Sigmoid colon (tissue), 7 donors: ENCODE measurements around the gene MUC3A. TPM values are rescaled to one million over a fixed set of nuclear protein-coding genes. Genes with fewer than 3 reads are reported as not detected.

Experiments used
- DNase-seq: peaks from one replicate; pipeline ENCODE4 v3.0.0-alpha.2; 2019
- H3K27ac ChIP-seq, 4 donors: fragments of 200-600 bp; sonication (generic); one replicate each; pipeline ENCODE4 v1.5.1; 2016 to 2019; ENCODE audit warnings: mild to moderate bottlenecking in 1 of 4
- H3K27me3 ChIP-seq, 3 donors: fragments of 200-600 bp; sonication (generic); one replicate each; pipeline ENCODE4 v1.5.1; 2019; ENCODE audit warnings: mild to moderate bottlenecking in 1 of 3
- H3K36me3 ChIP-seq, 4 donors: fragments of 200-600 bp; sonication (generic); one replicate each; pipeline ENCODE4 v1.5.1; 2016 to 2019
- H3K4me1 ChIP-seq, 4 donors: fragments of 200-600 bp; sonication (generic); one replicate each; pipeline ENCODE4 v1.5.1; 2017 to 2019
- H3K4me3 ChIP-seq, 4 donors: fragments of 200-600 bp; sonication (generic); one replicate each; pipeline ENCODE4 v1.5.1; 2017 to 2019; ENCODE audit warnings: mild to moderate bottlenecking in 2 of 4, moderate library complexity in 1 of 4
- H3K9me3 ChIP-seq, 4 donors: fragments of 200-600 bp in 3 of 4; sonication (generic) in 3 of 4; one replicate each; pipeline versions ENCODE4 v1.5.1 to v1.6.1; 2013 to 2019
- EP300 ChIP-seq, 4 donors: sonication (generic); formaldehyde crosslinking; IDR thresholded peaks; one replicate each; pipeline ENCODE4 v1.6.1; 2017; ENCODE audit warnings: antibody characterized with exemption in 4 of 4
- POLR2A ChIP-seq, 2 donors: fragments of 450-650 bp; IDR thresholded peaks; one replicate each; pipeline ENCODE4 v1.6.1; 2016; ENCODE audit warnings: antibody characterized with exemption in 2 of 2, mild to moderate bottlenecking in 2 of 2, moderate library complexity in 2 of 2
- POLR2AphosphoS5 ChIP-seq, 4 donors: sonication (generic); formaldehyde crosslinking; IDR thresholded peaks; one replicate each; pipeline ENCODE4 v1.6.1; 2017; ENCODE audit warnings: antibody characterized with exemption in 4 of 4
- WGBS, 2 donors: extraction: QIAGEN DNeasy Blood & Tissue Kit; methylation state at CpG; one replicate each; pipeline ENCODE4 v1.1.7; 2013; 5-methylcytosine and 5-hydroxymethylcytosine counted together
- intact Hi-C: fragments of 100-400 bp; cut with DNase I; formaldehyde crosslinking; loops from one replicate; pipeline ENCODE4 v1.15.1; 2023
- polyA plus RNA-seq, 3 donors: library from polyadenylated mRNA; stranded (reverse); fragments of 200-250 nt; gene quantifications; one replicate each; pipeline ENCODE4 v1.2.3, GENCODE V29; 2013
- total RNA-seq, 4 donors: library from RNA; depleted of rRNA; stranded (reverse); fragments of >200 nt; gene quantifications; one replicate each; pipeline ENCODE4 v1.1.0, GENCODE V29; 2016
- TF ChIP-seq, protein P1 (sequence below), 4 experiments: fragments of 450-650 bp in 3 of 4; fragments of 200-600 bp in 1 of 4; IDR thresholded peaks; one replicate each; pipeline ENCODE4 v1.5.1; 2016 to 2019; ENCODE audit warnings: antibody characterized with exemption in 4 of 4, mild to moderate bottlenecking in 3 of 4, moderate library complexity in 2 of 4
- donor health status: healthy with polysubstance abuse.
- donor health status: Bipolar disorder and iron deficiency.
- donor health status: healthy.

The MUC3A gene
- total and polyA plus RNA-seq, 7 donors = 0.71 to 78.8 (median 60.4) TPM; not detected in 2

DNA sequence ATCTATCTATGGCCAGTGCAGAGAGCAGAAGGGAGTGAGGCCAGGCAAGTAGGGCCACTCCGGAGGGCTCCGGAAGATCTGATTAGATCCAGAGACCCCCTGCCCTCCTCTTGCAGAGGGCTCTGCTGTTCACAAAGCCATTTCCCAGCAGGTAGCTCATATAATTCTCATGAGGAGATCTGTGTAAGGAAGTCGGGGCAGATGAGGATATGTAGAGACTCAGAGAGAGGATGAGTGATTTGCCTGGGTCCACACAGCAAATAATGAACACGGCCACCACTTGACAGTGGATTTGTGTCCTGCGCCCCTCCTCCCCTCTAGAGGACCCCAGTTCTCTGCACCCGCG, 22.6 kb downstream of the MUC3A start:
- intact Hi-C loops = no loop called here
- TF ChIP-seq, protein P1, sequence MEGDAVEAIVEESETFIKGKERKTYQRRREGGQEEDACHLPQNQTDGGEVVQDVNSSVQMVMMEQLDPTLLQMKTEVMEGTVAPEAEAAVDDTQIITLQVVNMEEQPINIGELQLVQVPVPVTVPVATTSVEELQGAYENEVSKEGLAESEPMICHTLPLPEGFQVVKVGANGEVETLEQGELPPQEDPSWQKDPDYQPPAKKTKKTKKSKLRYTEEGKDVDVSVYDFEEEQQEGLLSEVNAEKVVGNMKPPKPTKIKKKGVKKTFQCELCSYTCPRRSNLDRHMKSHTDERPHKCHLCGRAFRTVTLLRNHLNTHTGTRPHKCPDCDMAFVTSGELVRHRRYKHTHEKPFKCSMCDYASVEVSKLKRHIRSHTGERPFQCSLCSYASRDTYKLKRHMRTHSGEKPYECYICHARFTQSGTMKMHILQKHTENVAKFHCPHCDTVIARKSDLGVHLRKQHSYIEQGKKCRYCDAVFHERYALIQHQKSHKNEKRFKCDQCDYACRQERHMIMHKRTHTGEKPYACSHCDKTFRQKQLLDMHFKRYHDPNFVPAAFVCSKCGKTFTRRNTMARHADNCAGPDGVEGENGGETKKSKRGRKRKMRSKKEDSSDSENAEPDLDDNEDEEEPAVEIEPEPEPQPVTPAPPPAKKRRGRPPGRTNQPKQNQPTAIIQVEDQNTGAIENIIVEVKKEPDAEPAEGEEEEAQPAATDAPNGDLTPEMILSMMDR (IDR thresholded peaks at IDR 0.05) = no peak
- no peak for TF ChIP-seq POLR2A (IDR thresholded peaks at IDR 0.05)
- no peak for TF ChIP-seq EP300 (IDR thresholded peaks at IDR 0.05)
- no peak for TF ChIP-seq POLR2AphosphoS5 (IDR thresholded peaks at IDR 0.05)

DNA sequence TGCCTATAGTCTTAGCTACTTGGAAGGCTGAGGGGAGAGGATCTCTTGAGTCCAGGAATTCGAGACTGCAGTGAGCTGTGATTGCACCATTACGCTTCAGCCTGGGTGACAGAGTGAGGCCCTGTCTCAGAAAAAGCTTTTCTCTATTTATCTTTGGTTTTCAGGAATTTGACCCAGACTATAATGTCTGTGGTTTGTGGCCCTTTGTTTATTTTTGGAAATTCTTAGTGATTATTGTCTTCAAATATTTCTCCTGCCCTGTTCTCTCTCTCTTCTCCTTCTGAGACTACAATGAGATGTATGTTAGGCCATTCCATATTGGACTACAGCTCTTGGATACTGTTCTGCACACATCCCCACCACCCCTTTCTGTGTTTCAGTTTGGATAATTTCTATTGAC, 24.7 kb downstream of the MUC3A start:
- 53 to 70% methylated on average over 2 of the region's 2 CpGs for WGBS, 2 donors
- no peak for TF ChIP-seq POLR2AphosphoS5 (IDR thresholded peaks at IDR 0.05)
- TF ChIP-seq EP300 (IDR thresholded peaks at IDR 0.05) = no peak
- no peak for TF ChIP-seq POLR2A (IDR thresholded peaks at IDR 0.05)
- TF ChIP-seq, protein P1 (IDR thresholded peaks at IDR 0.05) = no peak
- Histone ChIP-seq H3K9me3 (peaks cover 0 to 2% (median 0%) of the 10 kb centered on the region in 4 donors), H3K27me3 (peaks cover 0 to 15% (median 10%) of the 10 kb centered on the region in 3 donors), H3K4me1 (no peaks in the 10 kb centered on the region), H3K27ac (no peak overlapping the region), H3K4me3 (no peak overlapping the region), H3K36me3 (no peaks in the 10 kb centered on the region)
- intact Hi-C loops = no loop called here
- DNase-seq = no peak

More for the DNA sequence above, 22.6 kb downstream of the MUC3A start:
- 32 to 57% methylated on average over 7 of the region's 7 CpGs for WGBS, 2 donors
- Histone ChIP-seq H3K4me3 (no peak overlapping the region), H3K4me1 (no peaks in the 10 kb centered on the region), H3K27ac (no peak overlapping the region), H3K36me3 (no peaks in the 10 kb centered on the region), H3K9me3 (peaks cover 0 to 2% (median 0%) of the 10 kb centered on the region in 4 donors), H3K27me3 (peaks cover 11 to 35% (median 26%) of the 10 kb centered on the region in 3 donors)
- DNase-seq = no peak

DNA sequence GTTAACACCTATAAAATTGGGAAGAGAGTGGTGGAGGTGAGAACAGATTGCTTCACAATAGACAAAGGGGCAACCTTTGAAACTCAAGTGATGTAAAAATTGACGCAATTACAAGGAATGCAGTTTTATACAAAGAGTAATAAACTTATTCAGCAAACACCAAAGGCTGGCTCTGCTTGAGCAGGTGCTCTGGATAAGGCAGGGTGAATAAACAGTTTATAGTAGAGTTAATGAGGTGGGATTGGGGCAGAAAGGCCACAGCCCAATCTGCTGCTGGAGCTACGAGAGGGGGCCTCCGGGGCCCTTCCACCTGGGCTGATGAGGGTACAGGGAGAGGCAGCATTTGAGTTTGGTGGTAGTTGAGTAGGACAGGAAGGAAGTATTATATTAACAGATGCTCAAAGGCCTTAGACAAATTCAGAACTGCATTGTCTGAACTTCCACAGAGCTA, 26.1 kb downstream of the MUC3A start:
- H3K9me3 ChIP-seq = peaks cover 0 to 2% (median 0%) of the 10 kb centered on the region in 4 donors
- H3K36me3 ChIP-seq = no peaks in the 10 kb centered on the region
- peak in 1 of 4 donors; percentile 7 for TF ChIP-seq POLR2AphosphoS5 (IDR thresholded peaks at IDR 0.05)
- TF ChIP-seq, protein P1 (IDR thresholded peaks at IDR 0.05) = no peak
- TF ChIP-seq POLR2A (IDR thresholded peaks at IDR 0.05) = peak in 1 of 2 donors; percentile 18
- no peak overlapping the region for H3K27ac ChIP-seq
- no peak overlapping the region for H3K4me3 ChIP-seq
- no peak for DNase-seq
- intact Hi-C loops = no loop called here
- no peaks in the 10 kb centered on the region for H3K4me1 ChIP-seq
- peaks cover 0 to 5% (median 0%) of the 10 kb centered on the region in 3 donors for H3K27me3 ChIP-seq
- WGBS, 2 donors = 13 to 40% methylated on average over 3 of the region's 3 CpGs

DNA sequence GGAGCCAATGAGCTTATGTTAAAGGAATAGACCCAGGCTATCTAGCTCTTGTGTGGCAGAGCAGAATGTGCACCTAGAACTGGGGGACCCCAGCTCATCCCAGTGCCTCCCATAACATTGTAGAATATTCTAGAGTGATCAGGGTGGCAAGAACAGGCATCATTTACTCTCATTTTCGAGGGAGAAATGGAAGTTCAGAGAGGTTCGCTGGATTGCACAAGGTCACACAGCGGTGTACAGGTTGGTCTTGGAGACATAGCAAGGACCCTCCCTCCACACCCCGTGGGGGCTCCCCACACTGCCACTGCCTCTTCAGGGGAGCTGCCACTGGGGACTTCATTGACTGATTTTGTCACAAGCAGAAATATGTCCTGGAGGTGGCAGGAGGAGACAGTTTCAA, 29.0 kb downstream of the MUC3A start:
- peaks cover 0 to 5% (median under 1%) of the 10 kb centered on the region in 4 donors for H3K4me1 ChIP-seq
- TF ChIP-seq POLR2AphosphoS5 (IDR thresholded peaks at IDR 0.05) (no peak), EP300 (IDR thresholded peaks at IDR 0.05) (no peak), POLR2A (IDR thresholded peaks at IDR 0.05) (no peak)
- TF ChIP-seq, protein P1 (IDR thresholded peaks at IDR 0.05) = no peak
- H3K27me3 ChIP-seq = peaks cover 0 to 5% (median 0%) of the 10 kb centered on the region in 3 donors
- peaks cover 0 to 2% (median 0%) of the 10 kb centered on the region in 4 donors for H3K9me3 ChIP-seq
- no peaks in the 10 kb centered on the region for H3K36me3 ChIP-seq
- 85 to 86% methylated on average over 4 of the region's 4 CpGs for WGBS, 2 donors
- no peak overlapping the region for H3K4me3 ChIP-seq
- H3K27ac ChIP-seq = no peak overlapping the region
- intact Hi-C loops = no loop called here
- no peak for DNase-seq
